Left lung (tissue), 10 donors: ENCODE data around the gene RAPGEF5. TPM values are rescaled to one million over a fixed set of nuclear protein-coding genes. Genes with fewer than 3 reads are reported as not detected.
"Not testable (repeated sequence)": the region's sequence is repeated elsewhere in the genome, so short reads cannot be mapped to it uniquely, and the experiment has no call there.

Experiments
- ATAC-seq: fragments of 200-7000 bp; cut with Tn5 transposase; one replicate; pipeline ENCODE4 v1.9.1; 2020; ENCODE audit warnings: moderate library complexity
- DNase-seq, 4 donors: peaks; one replicate each; pipeline ENCODE4 v3.0.0-alpha.2; 2013 to 2020
- H3K27ac ChIP-seq, 2 donors: fragments of 200-600 bp; sonication (generic) in 1 of 2; one replicate each; pipeline versions ENCODE4 v1.5.0 to v1.8.0; 2020 to 2021
- H3K27me3 ChIP-seq, 2 donors: fragments of 200-600 bp; sonication (generic) in 1 of 2; one replicate each; pipeline versions ENCODE4 v1.5.0 to v1.8.0; 2020 to 2021
- H3K36me3 ChIP-seq, 2 donors: fragments of 200-600 bp; sonication (generic) in 1 of 2; one replicate each; pipeline versions ENCODE4 v1.5.0 to v1.8.0; 2020 to 2021
- H3K4me1 ChIP-seq, 2 donors: fragments of 200-600 bp; one replicate each; pipeline ENCODE4 v1.8.0; 2021
- H3K4me3 ChIP-seq, 2 donors: fragments of 200-600 bp; sonication (generic) in 1 of 2; one replicate each; pipeline versions ENCODE4 v1.5.0 to v1.8.0; 2020 to 2021; ENCODE audit warnings: mild to moderate bottlenecking in 1 of 2
- H3K9me3 ChIP-seq, 2 donors: fragments of 200-600 bp; sonication (generic) in 1 of 2; one replicate each; pipeline versions ENCODE4 v1.5.0 to v1.8.0; 2020 to 2021
- intact Hi-C, 2 donors: fragments of 100-400 bp; cut with DNase I; formaldehyde crosslinking; loops; one replicate each; pipeline versions ENCODE4 v1.11.2 to v1.14.2; 2022
- polyA plus RNA-seq, 6 donors: library from polyadenylated mRNA; unstranded; fragments of 120-200 nt; gene quantifications; one replicate each; pipeline ENCODE4 v1.2.1, GENCODE V29; 2013; ENCODE audit not compliant: insufficient read length in 6 of 6
- total RNA-seq, 2 donors: library from RNA; stranded (reverse); fragmentation: NEBNext Ultra II Directional; extraction: Animal tissue kit (Norgen Biotek cat#: 25700); gene quantifications; one replicate each; pipeline ENCODE4 v1.2.1, GENCODE V29; 2021
- TF ChIP-seq, protein P1 (sequence below), 2 donors: fragments of 200-600 bp; sonication (generic) in 1 of 2; IDR thresholded peaks; one replicate each; pipeline versions ENCODE4 v1.5.0 to v1.8.0; 2021; ENCODE audit warnings: antibody characterized with exemption in 2 of 2
- donor health status: DM: no; HTN: yes; CAD: no.
- donor health status: DM: no; HTN: no; CAD: no.

RAPGEF5 gene
- total and polyA plus RNA-seq, 8 donors = 44.2 to 98.7 (median 81.7) TPM

DNA sequence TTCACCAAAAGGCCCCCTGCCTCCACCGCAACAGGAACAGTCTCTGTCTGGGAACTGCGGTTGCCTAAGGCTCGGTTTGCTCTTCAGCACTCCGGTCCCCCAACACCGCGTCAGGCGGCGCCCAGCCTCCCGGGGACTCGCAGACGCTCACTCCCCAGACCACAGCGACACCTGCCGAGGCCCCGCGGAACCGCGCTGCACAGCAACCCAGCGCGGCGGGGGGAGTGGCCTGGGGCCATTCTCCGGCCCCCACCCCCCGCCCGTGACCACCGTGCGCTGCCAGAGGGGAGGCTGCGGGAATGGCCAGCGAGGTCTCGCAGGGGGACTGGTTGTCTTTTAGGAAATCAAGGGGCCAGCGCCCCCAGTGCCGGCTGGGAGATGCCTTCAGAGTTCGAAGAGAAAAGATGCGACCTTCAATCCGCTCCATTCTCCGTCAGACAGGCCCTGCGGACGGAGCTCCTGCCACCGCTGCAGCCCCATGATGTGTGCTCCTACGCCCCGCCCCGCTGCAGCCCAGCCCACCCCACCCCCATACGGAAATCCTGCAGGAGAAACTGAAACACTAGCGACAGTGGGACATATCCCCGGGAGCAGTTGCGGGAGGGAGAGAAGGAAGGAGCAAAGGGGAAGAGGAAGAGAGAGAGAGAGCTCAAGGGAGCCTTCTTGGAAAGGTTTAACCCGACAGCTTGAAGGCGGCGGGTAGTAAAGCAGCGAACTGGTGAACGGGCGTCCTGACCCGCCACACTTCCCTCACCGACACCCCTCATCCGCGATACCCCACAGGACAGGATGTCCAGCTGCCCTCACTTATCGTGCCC, 273.9 kb downstream of the RAPGEF5 start:
- intact Hi-C loops = no loop called here
- TF ChIP-seq, protein P1, sequence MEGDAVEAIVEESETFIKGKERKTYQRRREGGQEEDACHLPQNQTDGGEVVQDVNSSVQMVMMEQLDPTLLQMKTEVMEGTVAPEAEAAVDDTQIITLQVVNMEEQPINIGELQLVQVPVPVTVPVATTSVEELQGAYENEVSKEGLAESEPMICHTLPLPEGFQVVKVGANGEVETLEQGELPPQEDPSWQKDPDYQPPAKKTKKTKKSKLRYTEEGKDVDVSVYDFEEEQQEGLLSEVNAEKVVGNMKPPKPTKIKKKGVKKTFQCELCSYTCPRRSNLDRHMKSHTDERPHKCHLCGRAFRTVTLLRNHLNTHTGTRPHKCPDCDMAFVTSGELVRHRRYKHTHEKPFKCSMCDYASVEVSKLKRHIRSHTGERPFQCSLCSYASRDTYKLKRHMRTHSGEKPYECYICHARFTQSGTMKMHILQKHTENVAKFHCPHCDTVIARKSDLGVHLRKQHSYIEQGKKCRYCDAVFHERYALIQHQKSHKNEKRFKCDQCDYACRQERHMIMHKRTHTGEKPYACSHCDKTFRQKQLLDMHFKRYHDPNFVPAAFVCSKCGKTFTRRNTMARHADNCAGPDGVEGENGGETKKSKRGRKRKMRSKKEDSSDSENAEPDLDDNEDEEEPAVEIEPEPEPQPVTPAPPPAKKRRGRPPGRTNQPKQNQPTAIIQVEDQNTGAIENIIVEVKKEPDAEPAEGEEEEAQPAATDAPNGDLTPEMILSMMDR (IDR thresholded peaks at IDR 0.05) = peak; percentile 93 to 97
- ATAC-seq (peak; percentile 100), DNase-seq (peak; percentile 86 to 95 (median 92))
- Histone ChIP-seq H3K27ac (peak overlapping the region; percentile 80 to 82), H3K4me3 (peak overlapping the region; percentile 36 to 57), H3K4me1 (peaks cover 5 to 11% of the 10 kb centered on the region in 2 donors), H3K36me3 (no peaks in the 10 kb centered on the region), H3K9me3 (no peaks in the 10 kb centered on the region), H3K27me3 (peaks cover 0 to 21% of the 10 kb centered on the region in 2 donors)

DNA sequence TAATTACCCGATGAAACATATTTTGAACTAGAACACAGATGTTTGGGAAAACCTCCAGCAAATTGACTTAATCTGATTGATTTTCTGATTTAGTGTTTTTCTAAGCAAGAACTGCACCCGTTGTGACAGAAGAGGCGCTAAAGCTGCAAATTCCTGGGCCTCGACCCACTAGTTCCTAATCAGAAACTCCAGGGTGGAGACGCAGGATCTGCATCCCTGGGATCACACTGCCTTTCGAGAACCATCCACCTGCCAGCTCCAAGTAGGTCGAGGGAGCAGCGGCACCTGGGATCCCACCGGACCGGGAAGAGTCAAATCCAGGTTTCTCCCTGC, 274.4 kb downstream of the RAPGEF5 start:
- no peaks in the 10 kb centered on the region for H3K36me3 ChIP-seq
- DNase-seq = no peak
- H3K27ac ChIP-seq = peak overlapping the region; percentile 80 to 82
- H3K27me3 ChIP-seq = peaks cover 0 to 22% of the 10 kb centered on the region in 2 donors
- TF ChIP-seq, protein P1 (IDR thresholded peaks at IDR 0.05) = no peak
- H3K9me3 ChIP-seq = no peaks in the 10 kb centered on the region
- peaks cover 5 to 11% of the 10 kb centered on the region in 2 donors for H3K4me1 ChIP-seq
- intact Hi-C loops = no loop called here
- peak overlapping the region; percentile 36 to 57 for H3K4me3 ChIP-seq
- ATAC-seq = peak; percentile 38

DNA sequence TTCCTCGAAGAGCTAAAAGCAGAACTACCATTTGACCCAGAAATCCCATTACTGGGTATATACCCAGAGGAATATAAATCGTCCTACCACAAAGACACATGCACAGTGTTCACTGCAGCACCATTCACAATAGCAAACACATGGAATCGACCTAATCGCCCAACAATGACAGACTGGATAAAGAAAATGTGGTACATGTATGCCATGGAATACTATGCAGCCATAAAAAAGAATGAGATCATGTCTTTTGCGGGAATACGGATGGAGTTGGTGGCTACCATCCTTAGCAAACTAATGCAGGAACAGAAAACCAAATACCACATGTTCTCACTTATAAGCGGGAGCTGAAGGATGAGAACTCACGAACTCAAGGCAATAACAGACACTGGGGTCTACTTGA, 276.7 kb downstream of the RAPGEF5 start:
- intact Hi-C loops = not testable (repeated sequence)

DNA sequence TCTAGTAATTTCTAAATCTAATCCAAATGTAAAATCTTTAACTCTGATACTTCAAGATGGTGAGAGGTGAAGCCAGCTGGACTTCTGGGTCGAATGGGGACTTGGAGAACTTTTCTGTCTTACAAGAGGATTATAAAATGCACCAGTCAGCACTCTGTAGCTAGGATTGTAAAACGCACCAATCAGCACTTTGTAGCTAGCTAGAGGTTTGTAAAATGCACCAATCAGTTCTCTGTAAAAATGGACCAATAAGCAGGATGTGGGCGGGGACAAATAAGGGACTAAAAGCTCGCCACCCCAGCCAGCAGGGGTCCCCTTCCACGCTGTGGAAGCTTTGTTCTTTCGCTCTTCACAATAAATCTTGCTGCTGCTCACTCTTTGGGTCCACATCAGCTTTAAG, 278.1 kb downstream of the RAPGEF5 start:
- H3K4me3 ChIP-seq, intact Hi-C loops, H3K4me1 ChIP-seq, H3K36me3 ChIP-seq, H3K9me3 ChIP-seq, DNase-seq, H3K27ac ChIP-seq, ATAC-seq: not testable (repeated sequence)
- peaks cover 0 to 19% of the 10 kb centered on the region in 2 donors for H3K27me3 ChIP-seq

More for the DNA sequence above, 276.7 kb downstream of the RAPGEF5 start:
- Histone ChIP-seq H3K4me1 (peaks cover 5 to 11% of the 10 kb centered on the region in 2 donors), H3K27me3 (peaks cover 0 to 22% of the 10 kb centered on the region in 2 donors)
- H3K9me3 ChIP-seq, ATAC-seq, H3K27ac ChIP-seq, H3K36me3 ChIP-seq, DNase-seq, H3K4me3 ChIP-seq: not testable (repeated sequence)

DNA sequence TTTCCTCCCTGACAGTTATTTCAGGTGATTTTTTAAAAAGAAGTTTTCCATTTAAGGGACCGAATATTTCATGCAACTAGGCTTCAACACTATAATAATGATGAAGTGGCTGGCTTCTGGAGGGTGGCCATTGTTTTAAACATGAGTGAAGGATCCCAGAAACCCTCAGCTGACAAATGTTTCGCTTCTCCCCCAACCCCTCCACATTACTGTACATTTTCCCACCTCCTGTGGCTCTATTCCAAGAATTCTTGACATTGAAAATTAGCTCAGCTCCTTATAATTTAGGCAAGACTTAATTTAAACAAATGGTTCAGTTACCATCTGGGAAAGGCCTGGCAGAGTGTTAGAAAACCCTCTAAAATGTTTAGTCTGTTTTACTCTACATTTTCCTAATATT, 281.4 kb downstream of the RAPGEF5 start:
- no peaks in the 10 kb centered on the region for H3K36me3 ChIP-seq
- no peak for ATAC-seq
- intact Hi-C loops = no loop called here

DNA sequence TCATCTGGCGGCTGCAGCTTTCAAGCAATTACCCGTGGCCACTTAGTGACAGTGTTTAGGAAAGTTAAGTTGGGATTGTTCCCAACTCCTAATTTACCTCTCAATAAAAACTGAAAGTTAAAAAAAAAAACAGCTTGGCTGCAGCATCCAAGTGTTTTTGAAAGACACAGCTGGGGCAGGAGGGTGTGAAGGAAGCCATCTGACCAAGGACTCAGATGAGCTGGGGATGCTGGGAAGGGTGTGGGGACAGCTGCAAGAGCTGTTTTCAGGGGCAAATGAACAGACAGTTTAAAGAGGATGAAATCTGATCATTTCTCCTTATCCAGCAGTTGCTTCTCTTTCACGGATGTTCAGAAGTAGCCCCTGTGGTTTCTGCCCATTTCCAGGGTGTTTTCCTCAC, 282.1 kb downstream of the RAPGEF5 start:
- intact Hi-C loops = no loop called here
- H3K36me3 ChIP-seq = no peaks in the 10 kb centered on the region
- ATAC-seq = no peak

More for the DNA sequence above, 281.4 kb downstream of the RAPGEF5 start:
- TF ChIP-seq, protein P1 (IDR thresholded peaks at IDR 0.05) = no peak
- no peaks in the 10 kb centered on the region for H3K4me1 ChIP-seq
- no peaks in the 10 kb centered on the region for H3K9me3 ChIP-seq
- DNase-seq = no peak
- peaks cover 0 to 6% of the 10 kb centered on the region in 2 donors for H3K27me3 ChIP-seq
- H3K27ac ChIP-seq = no peak overlapping the region
- H3K4me3 ChIP-seq = no peak overlapping the region

More for the DNA sequence above, 282.1 kb downstream of the RAPGEF5 start:
- TF ChIP-seq, protein P1 (IDR thresholded peaks at IDR 0.05) = no peak
- Histone ChIP-seq H3K27me3 (peaks cover 0 to 3% of the 10 kb centered on the region in 2 donors), H3K27ac (no peak overlapping the region), H3K4me3 (no peak overlapping the region), H3K4me1 (no peaks in the 10 kb centered on the region), H3K9me3 (no peaks in the 10 kb centered on the region)
- no peak for DNase-seq

Other genes with a start within 250 kb of the RAPGEF5 start
- gene STEAP1B, start 143.0 kb upstream of the RAPGEF5 start, total RNA-seq = 1 to 10 TPM in 1 of 2 donors, under 1 TPM in 1; 0.85 to 1.3 TPM
- 1 to 10 TPM; 2.3 to 3.4 (median 3.0) TPM for gene STEAP1B, start 143.0 kb upstream of the RAPGEF5 start, polyA plus RNA-seq